Caco-2 (cell line): ENCODE data around the gene L3MBTL4. TPM values are rescaled to one million over a fixed set of nuclear protein-coding genes. Genes with fewer than 3 reads are reported as not detected.

Source experiments
- BruUV-seq: library from RNA; stranded (reverse); fragments of 400-500 nt; replicated peaks from 2 replicates; lab custom pipeline; 2021; lab: Mats Ljungman, UMichigan
- CTCF ChIA-PET: fragments of 300-600 bp; sonication (Branson Sonifier 250); formaldehyde crosslinking; loops from one replicate; lab custom pipeline; 2022; ENCODE audit warnings: antibody characterized with exemption; lab: Charles Lee
- POLR2A ChIA-PET: fragments of 300-600 bp; sonication (Branson Sonifier 250); formaldehyde crosslinking; loops from one replicate; lab custom pipeline; 2022; ENCODE audit warnings: antibody characterized with exemption; lab: Charles Lee
- DNase-seq, 2 experiments: peaks; one replicate each; pipeline versions ENCODE4 v3.0.0 to v3.0.0-alpha.2; 2020 to 2022
- H3K27me3 ChIP-seq: replicated peaks from 2 replicates; pipeline ENCODE4 v1.6.0; 2011; ENCODE audit warnings: low read length; ENCODE audit not compliant: control insufficient read depth, insufficient read depth
- H3K36me3 ChIP-seq: 2 replicates; pipeline ENCODE4 v1.5.1; 2011; ENCODE audit warnings: low read length; ENCODE audit not compliant: control insufficient read depth, insufficient read depth
- H3K4me1 ChIP-seq: fragments of 250-450 bp; sonication (Bioruptor Pico); 2 replicates; pipeline ENCODE4 v1.5.1; 2020; ENCODE audit warnings: mild to moderate bottlenecking
- H3K4me3 ChIP-seq: 2 replicates; pipeline ENCODE4 v1.5.1; 2011; ENCODE audit warnings: low read depth, mild to moderate bottlenecking, control low read depth, low read length
- H3K9me3 ChIP-seq: fragments of 250-450 bp; sonication (Bioruptor Pico); 2 replicates; pipeline ENCODE4 v1.5.1; 2020; ENCODE audit warnings: mild to moderate bottlenecking, moderate library complexity
- H3K27ac Mint-ChIP-seq: one replicate; pipeline ENCODE4 v1.8.0; 2022; ENCODE audit warnings: mixed read lengths; ENCODE audit not compliant: unreplicated experiment
- H3K27me3 Mint-ChIP-seq: one replicate; pipeline ENCODE4 v1.8.0; 2022; ENCODE audit warnings: mixed read lengths; ENCODE audit not compliant: insufficient read depth, unreplicated experiment
- H3K36me3 Mint-ChIP-seq: one replicate; pipeline ENCODE4 v1.8.0; 2022; ENCODE audit warnings: mild to moderate bottlenecking, mixed read lengths; ENCODE audit not compliant: insufficient read depth, unreplicated experiment
- H3K4me1 Mint-ChIP-seq: one replicate; pipeline ENCODE4 v1.8.0; 2022; ENCODE audit warnings: low read depth, mixed read lengths; ENCODE audit not compliant: unreplicated experiment
- H3K4me3 Mint-ChIP-seq: one replicate; pipeline ENCODE4 v1.8.0; 2022; ENCODE audit warnings: mild to moderate bottlenecking, moderate library complexity, mixed read lengths; ENCODE audit not compliant: unreplicated experiment
- H3K9me3 Mint-ChIP-seq: one replicate; pipeline ENCODE4 v1.8.0; 2022; ENCODE audit warnings: mixed read lengths; ENCODE audit not compliant: unreplicated experiment
- intact Hi-C: fragments of 100-400 bp; cut with micrococcal nuclease; formaldehyde crosslinking; loops from one replicate; pipeline ENCODE4 v1.10.0; 2022; ENCODE audit not compliant: unreplicated experiment
- total RNA-seq: library from RNA; stranded (reverse); gene quantifications from 2 replicates; pipeline ENCODE4 v1.2.3, GENCODE V29; 2022
- TF ChIP-seq, protein P1 (sequence below), 2 experiments: fragments of 200-600 bp in 1 of 2; IDR thresholded peaks; 1 replicate in 1 of 2; 2 replicates in 1 of 2; pipeline versions ENCODE4 v1.5.1 to v1.8.0; 2011 to 2022; ENCODE audit warnings: antibody characterized with exemption in 1 of 2, control low read depth in 1 of 2, inconsistent platforms in 1 of 2, low read depth in 1 of 2, low read length in 1 of 2, mild to moderate bottlenecking in 1 of 2, moderate library complexity in 1 of 2; ENCODE audit not compliant: insufficient read depth in 1 of 2, severe bottlenecking in 1 of 2, unreplicated experiment in 1 of 2

Gene L3MBTL4
- total RNA-seq, 1 experiment from 2014 or later = 0.23 TPM

GRCh38 chr18:5969355-5969988 is 445.2 kb downstream of the L3MBTL4 start:
- no peaks in the 10 kb centered on the region for H3K9me3 ChIP-seq
- TF ChIP-seq, protein P1, sequence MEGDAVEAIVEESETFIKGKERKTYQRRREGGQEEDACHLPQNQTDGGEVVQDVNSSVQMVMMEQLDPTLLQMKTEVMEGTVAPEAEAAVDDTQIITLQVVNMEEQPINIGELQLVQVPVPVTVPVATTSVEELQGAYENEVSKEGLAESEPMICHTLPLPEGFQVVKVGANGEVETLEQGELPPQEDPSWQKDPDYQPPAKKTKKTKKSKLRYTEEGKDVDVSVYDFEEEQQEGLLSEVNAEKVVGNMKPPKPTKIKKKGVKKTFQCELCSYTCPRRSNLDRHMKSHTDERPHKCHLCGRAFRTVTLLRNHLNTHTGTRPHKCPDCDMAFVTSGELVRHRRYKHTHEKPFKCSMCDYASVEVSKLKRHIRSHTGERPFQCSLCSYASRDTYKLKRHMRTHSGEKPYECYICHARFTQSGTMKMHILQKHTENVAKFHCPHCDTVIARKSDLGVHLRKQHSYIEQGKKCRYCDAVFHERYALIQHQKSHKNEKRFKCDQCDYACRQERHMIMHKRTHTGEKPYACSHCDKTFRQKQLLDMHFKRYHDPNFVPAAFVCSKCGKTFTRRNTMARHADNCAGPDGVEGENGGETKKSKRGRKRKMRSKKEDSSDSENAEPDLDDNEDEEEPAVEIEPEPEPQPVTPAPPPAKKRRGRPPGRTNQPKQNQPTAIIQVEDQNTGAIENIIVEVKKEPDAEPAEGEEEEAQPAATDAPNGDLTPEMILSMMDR (IDR thresholded peaks at IDR 0.05; ENCODE audit: insufficient read depth in 1 of 2, low read depth in 1 of 2, low read length in 1 of 2, severe bottlenecking in 1 of 2, unreplicated experiment in 1 of 2) = no peak
- no peaks in the 10 kb centered on the region for H3K4me1 ChIP-seq
- H3K4me3 Mint-ChIP-seq = no peak overlapping the region
- peaks cover 6% of the 10 kb centered on the region for H3K4me1 Mint-ChIP-seq
- no peak for DNase-seq
- CTCF ChIA-PET = no interaction called here
- H3K36me3 Mint-ChIP-seq = no peaks in the 10 kb centered on the region
- intact Hi-C loops = no loop called here
- POLR2A ChIA-PET = no interaction called here
- H3K4me3 ChIP-seq = no peak overlapping the region
- H3K27me3 ChIP-seq = no peaks in the 10 kb centered on the region
- no peaks in the 10 kb centered on the region for H3K36me3 ChIP-seq
- BruUV-seq = no TSS peak
- H3K27ac Mint-ChIP-seq = no peak overlapping the region
- H3K9me3 Mint-ChIP-seq = no peaks in the 10 kb centered on the region
- H3K27me3 Mint-ChIP-seq = peaks cover 12% of the 10 kb centered on the region

- Mint-ChIP-seq H3K36me3 (no peaks in the 10 kb centered on the region), H3K4me3 (no peak overlapping the region), H3K9me3 (no peaks in the 10 kb centered on the region), H3K27me3 (peaks cover 7% of the 10 kb centered on the region), H3K27ac (no peak overlapping the region), H3K4me1 (peaks cover 6% of the 10 kb centered on the region)
- Histone ChIP-seq H3K27me3 (no peaks in the 10 kb centered on the region), H3K36me3 (no peaks in the 10 kb centered on the region), H3K9me3 (no peaks in the 10 kb centered on the region), H3K4me1 (no peaks in the 10 kb centered on the region), H3K4me3 (no peak overlapping the region)
- ChIA-PET CTCF (no interaction called here), POLR2A (no interaction called here)
- intact Hi-C loops = no loop called here
- TF ChIP-seq, protein P1 (IDR thresholded peaks at IDR 0.05; ENCODE audit: insufficient read depth in 1 of 2, low read depth in 1 of 2, low read length in 1 of 2, severe bottlenecking in 1 of 2, unreplicated experiment in 1 of 2) = no peak
- no TSS peak for BruUV-seq
- DNase-seq = no peak
These were observed 447.0 kb downstream of the L3MBTL4 start for GRCh38 chr18:5967666-5968065.

DNA sequence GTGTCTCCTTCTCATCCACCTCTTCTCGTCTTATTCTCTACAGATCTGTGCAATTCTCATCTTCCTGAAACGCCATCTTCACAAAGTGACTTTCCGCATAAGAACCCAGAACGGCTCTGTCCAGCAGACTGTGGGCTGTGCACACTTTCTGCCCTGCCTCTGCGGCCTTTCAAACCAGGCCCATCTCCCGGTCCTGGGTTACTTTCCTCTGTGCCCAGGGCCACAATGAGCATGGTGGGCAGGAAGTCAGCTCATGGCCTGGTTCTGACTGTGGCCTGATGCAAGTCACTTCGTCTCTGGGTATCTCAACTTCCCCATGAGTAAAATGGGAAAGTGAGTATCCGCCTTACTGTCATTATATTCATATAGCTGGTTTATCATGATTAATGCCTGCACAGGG is 447.7 kb downstream of the L3MBTL4 start:
- intact Hi-C loops = no loop called here
- BruUV-seq = no TSS peak
- Histone ChIP-seq H3K27me3 (no peaks in the 10 kb centered on the region; the same call in 1 of the 2 replicates), H3K4me1 (no peaks in the 10 kb centered on the region), H3K4me3 (no peak overlapping the region), H3K9me3 (no peaks in the 10 kb centered on the region), H3K36me3 (no peaks in the 10 kb centered on the region)
- Mint-ChIP-seq H3K36me3 (no peaks in the 10 kb centered on the region), H3K9me3 (no peaks in the 10 kb centered on the region), H3K27me3 (peaks cover 6% of the 10 kb centered on the region), H3K27ac (no peak overlapping the region), H3K4me3 (no peak overlapping the region), H3K4me1 (peaks cover 6% of the 10 kb centered on the region)
- DNase-seq = no peak
- CTCF ChIA-PET = no interaction called here
- TF ChIP-seq, protein P1 (IDR thresholded peaks at IDR 0.05; ENCODE audit: insufficient read depth in 1 of 2, low read depth in 1 of 2, low read length in 1 of 2, severe bottlenecking in 1 of 2, unreplicated experiment in 1 of 2) = no peak
- POLR2A ChIA-PET = no interaction called here
